HepG2 (cell line): Measurements from ENCODE around the gene ZNF865. TPM values are rescaled to one million over a fixed set of nuclear protein-coding genes. Genes with fewer than 3 reads are reported as not detected.
"Not testable (repeated sequence)": the region's sequence is repeated elsewhere in the genome, so short reads cannot be mapped to it uniquely, and the experiment has no call there.

Experiments used
- ATAC-seq: fragments of 200-7000 bp; cut with Tn5 transposase; 3 replicates; pipeline ENCODE4 v1.9.1; 2020; ENCODE audit warnings: mild to moderate bottlenecking, moderate library complexity
- BruUV-seq: library from RNA; stranded (reverse); fragments of 400-500 nt; replicated peaks from 2 replicates; lab custom pipeline; 2021; lab: Mats Ljungman, UMichigan
- CTCF ChIA-PET: fragments of 300-600 bp; formaldehyde crosslinking; extraction: SDS; loops from one replicate; lab custom pipeline; 2021; ENCODE audit warnings: low total read pairs, inconsistent platforms, low intra/inter-chr PET ratio; lab: Yijun Ruan, JAX
- POLR2A ChIA-PET: fragments of 350-600 bp; sonication (Branson Sonifier 250); formaldehyde crosslinking; loops from one replicate; lab custom pipeline; 2020; ENCODE audit warnings: antibody characterized with exemption, inconsistent platforms; lab: Yijun Ruan, JAX
- DNase-seq: peaks from one replicate; pipeline ENCODE4 v3.0.0-alpha.2; 2015; ENCODE audit warnings: low spot score
- FAIRE-seq: peaks from 3 replicates; lab custom pipeline; 2011; peaks lifted over from hg19 to GRCh38; lab: Jason Lieb, UNC
- H2AFZ ChIP-seq: one replicate; pipeline ENCODE4 v1.6.1; 2011; ENCODE audit warnings: low read length, inconsistent platforms
- H3K27ac ChIP-seq: fragments of 300-600 bp; 3 replicates; pipeline ENCODE4 v1.8.0; 2011; ENCODE audit warnings: mixed run types, mild to moderate bottlenecking, mixed read lengths, low read length, inconsistent platforms; ENCODE audit not compliant: insufficient read depth; ENCODE audit errors: extremely low read length
- H3K27me3 ChIP-seq, 2 experiments: fragments of 200-600 bp in 1 of 2; 2 replicates in 1 of 2; 3 replicates in 1 of 2; pipeline versions ENCODE4 v1.6.0 to v1.8.0; 2011; ENCODE audit warnings: low read length in 2 of 2, mild to moderate bottlenecking in 2 of 2, moderate library complexity in 2 of 2, inconsistent platforms in 1 of 2; ENCODE audit not compliant: insufficient read depth in 2 of 2, control insufficient read depth in 1 of 2
- H3K36me3 ChIP-seq, 2 experiments: fragments of 200-600 bp in 1 of 2; replicated peaks in 1 of 2; 2 replicates in 1 of 2; 3 replicates in 1 of 2; pipeline versions ENCODE4 v1.5.1 to v1.8.0; 2011; ENCODE audit warnings: low read length in 2 of 2, inconsistent platforms in 1 of 2; ENCODE audit not compliant: insufficient read depth in 2 of 2, control insufficient read depth in 1 of 2
- H3K4me1 ChIP-seq: 2 replicates; pipeline ENCODE4 v1.5.1; 2012; ENCODE audit warnings: low read length, inconsistent platforms; ENCODE audit not compliant: insufficient read depth
- H3K4me2 ChIP-seq: 2 replicates; pipeline ENCODE4 v1.6.0; 2011; ENCODE audit warnings: low read depth, low read length, inconsistent platforms
- H3K4me3 ChIP-seq, 3 experiments: fragments of 200-600 bp in 1 of 3; sonication (generic), shearing (Covaris generic) in 1 of 3; replicated peaks in 1 of 3; 2 replicates each; pipeline ENCODE4 v1.5.1; 2011 to 2016; ENCODE audit warnings: low read length in 3 of 3, inconsistent platforms in 2 of 3, low read depth in 2 of 3, mild to moderate bottlenecking in 2 of 3, control low read depth in 1 of 3, mixed read lengths in 1 of 3; ENCODE audit not compliant: insufficient read depth in 1 of 3
- H3K79me2 ChIP-seq: one replicate; pipeline ENCODE4 v1.6.1; 2011; ENCODE audit warnings: low read length, inconsistent platforms; ENCODE audit not compliant: insufficient read depth
- H3K9ac ChIP-seq: 2 replicates; pipeline ENCODE4 v1.6.0; 2011; ENCODE audit warnings: mild to moderate bottlenecking, low read depth, low read length, inconsistent platforms; ENCODE audit not compliant: insufficient read depth
- H3K9me3 ChIP-seq: 2 replicates; pipeline ENCODE4 v1.5.1; 2012; ENCODE audit warnings: mild to moderate bottlenecking, low read length
- H4K20me1 ChIP-seq: 2 replicates; pipeline ENCODE4 v1.6.0; 2011; ENCODE audit warnings: inconsistent platforms, mild to moderate bottlenecking, low read length, moderate library complexity; ENCODE audit not compliant: insufficient read depth
- GABPB1 ChIP-seq: IDR thresholded peaks from 2 replicates; pipeline ENCODE4 v1.6.1; 2016; ENCODE audit warnings: mild to moderate bottlenecking, missing genetic modification reagents, moderate library complexity, missing compliant biosample characterization
- KDM5A ChIP-seq: fragments of 200-600 bp; sonication (generic); IDR thresholded peaks from 2 replicates; pipeline ENCODE4 v1.7.0; 2018; ENCODE audit warnings: antibody characterized with exemption, mild to moderate bottlenecking, low read length, borderline replicate concordance
- MTA1 ChIP-seq: sonication (generic); formaldehyde crosslinking; IDR thresholded peaks from 2 replicates; pipeline ENCODE4 v1.4.0; 2020; ENCODE audit warnings: missing genetic modification reagents, mild to moderate bottlenecking, borderline replicate concordance
- NBN ChIP-seq: fragments of 450-650 bp; conservative IDR thresholded peaks from 2 replicates; pipeline ENCODE4 v1.6.1; 2017
- PCBP1 ChIP-seq: fragments of 200-400 bp; formaldehyde crosslinking; IDR thresholded peaks from 2 replicates; pipeline ENCODE4 v1.6.1; 2017; ENCODE audit warnings: mild to moderate bottlenecking, low read depth, low read length, borderline replicate concordance
- PHB2 ChIP-seq: fragments of 450-650 bp; IDR thresholded peaks from 2 replicates; pipeline ENCODE4 v1.6.1; 2018; ENCODE audit not compliant: partially characterized antibody
- PTBP1 ChIP-seq: fragments of 200-400 bp; formaldehyde crosslinking; IDR thresholded peaks from 2 replicates; pipeline ENCODE4 v1.6.1; 2018; ENCODE audit warnings: low read length, low read depth; ENCODE audit not compliant: poor library complexity, severe bottlenecking
- TEAD3 ChIP-seq: optimal IDR thresholded peaks from 2 replicates; pipeline ENCODE3; 2016; ENCODE audit warnings: borderline replicate concordance
- ZBTB42 ChIP-seq: sonication (generic); formaldehyde crosslinking; IDR thresholded peaks from 2 replicates; pipeline ENCODE4 v1.5.0; 2020; ENCODE audit warnings: mild to moderate bottlenecking, missing genetic modification reagents
- ZNF510 ChIP-seq: sonication (generic); formaldehyde crosslinking; IDR thresholded peaks from 2 replicates; pipeline ENCODE4 v1.4.0; 2020; ENCODE audit warnings: low read depth, mild to moderate bottlenecking, missing genetic modification reagents
- ZNF768 ChIP-seq: sonication (generic); formaldehyde crosslinking; IDR thresholded peaks from 2 replicates; pipeline ENCODE4 v1.4.0; 2020; ENCODE audit warnings: missing genetic modification reagents
- ZNF780A ChIP-seq: sonication (generic); formaldehyde crosslinking; IDR thresholded peaks from 2 replicates; pipeline ENCODE4 v1.8.0; 2022; ENCODE audit warnings: mild to moderate bottlenecking, missing genetic modification reagents, moderate library complexity
- WGBS: methylation state at CpG from one replicate; pipeline ENCODE4 v1.1.6; 2017; ENCODE audit warnings: low lambda C conversion rate; 5-methylcytosine and 5-hydroxymethylcytosine counted together
- in situ Hi-C: cut with HindIII; loops from 2 replicates; pipeline ENCODE4 v1.10.0; 2017; ENCODE audit warnings: low pct_unique_long_range_greater_than_20kb; ENCODE audit not compliant: extremely low pct_ligation_motif_present
- intact Hi-C: fragments of 100-400 bp; cut with micrococcal nuclease; formaldehyde crosslinking; loops from one replicate; pipeline ENCODE4 v1.10.0; 2022; ENCODE audit not compliant: unreplicated experiment
- polyA plus RNA-seq, 8 experiments: library from polyadenylated mRNA; depleted of rRNA in 3 of 8; stranded (reverse) in 7 of 8; unstranded in 1 of 8; fragments of >200 nt; fragmentation: Illumina TruSeq in 4 of 8; extraction: Trizol in 4 of 8; gene quantifications; 2 replicates each; pipeline versions ENCODE4 v1.2.1 to v1.2.3, GENCODE V29; 2011 to 2016; ENCODE audit warnings: low read depth in 4 of 8, missing spikeins in 1 of 8, mixed read lengths in 1 of 8; ENCODE audit not compliant: insufficient read depth in 1 of 8
- total RNA-seq, 5 experiments: library from RNA; depleted of rRNA; stranded (reverse); fragments of >200 nt; fragmentation: Illumina TruSeq; extraction: Trizol; gene quantifications; 2 replicates each; pipeline ENCODE4 v1.2.3, GENCODE V29; 2016; ENCODE audit warnings: low read depth in 1 of 5
- TF ChIP-seq, protein P1 (sequence below): sonication (generic); formaldehyde crosslinking; IDR thresholded peaks from 2 replicates; pipeline ENCODE4 v1.4.0; 2020; ENCODE audit warnings: mild to moderate bottlenecking, missing genetic modification reagents
- TF ChIP-seq, protein P2 (sequence below): fragments of 450-650 bp; IDR thresholded peaks from 2 replicates; pipeline ENCODE4 v1.6.1; 2016

ZNF865 gene
- total and polyA plus RNA-seq, 2 of the 13 experiments (the other 11 are each of a cell fraction or from before 2014, with no cell fraction given) = 0.93 to 1.0 TPM

DNA sequence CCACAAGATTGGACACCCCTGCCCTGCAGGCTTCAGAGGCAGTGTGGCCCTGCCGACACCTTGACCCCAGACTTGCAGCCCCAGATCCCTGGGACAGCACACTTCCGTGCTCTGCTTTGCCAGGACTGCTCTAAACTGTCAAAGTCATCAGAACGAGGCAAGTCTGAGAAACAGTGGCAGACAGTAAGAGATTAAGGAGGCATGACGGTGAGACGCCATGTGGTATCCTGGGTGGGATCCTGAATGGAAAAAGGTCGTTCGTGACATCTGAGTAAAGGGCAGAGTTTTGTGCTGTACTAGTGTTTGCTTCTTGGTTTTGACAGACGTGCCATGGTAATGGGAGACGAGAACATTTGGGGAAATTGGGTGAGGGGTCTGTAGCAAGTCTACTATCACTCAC is 38.6 kb upstream of the ZNF865 start (continued):
- TF ChIP-seq KDM5A = no peak
- TF ChIP-seq, protein P1, sequence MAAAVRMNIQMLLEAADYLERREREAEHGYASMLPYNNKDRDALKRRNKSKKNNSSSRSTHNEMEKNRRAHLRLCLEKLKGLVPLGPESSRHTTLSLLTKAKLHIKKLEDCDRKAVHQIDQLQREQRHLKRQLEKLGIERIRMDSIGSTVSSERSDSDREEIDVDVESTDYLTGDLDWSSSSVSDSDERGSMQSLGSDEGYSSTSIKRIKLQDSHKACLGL (CRISPR knock-in tag) = no peak
- TF ChIP-seq ZBTB42 = no peak
- TF ChIP-seq MTA1 = no peak
- TF ChIP-seq GABPB1 = no peak

DNA sequence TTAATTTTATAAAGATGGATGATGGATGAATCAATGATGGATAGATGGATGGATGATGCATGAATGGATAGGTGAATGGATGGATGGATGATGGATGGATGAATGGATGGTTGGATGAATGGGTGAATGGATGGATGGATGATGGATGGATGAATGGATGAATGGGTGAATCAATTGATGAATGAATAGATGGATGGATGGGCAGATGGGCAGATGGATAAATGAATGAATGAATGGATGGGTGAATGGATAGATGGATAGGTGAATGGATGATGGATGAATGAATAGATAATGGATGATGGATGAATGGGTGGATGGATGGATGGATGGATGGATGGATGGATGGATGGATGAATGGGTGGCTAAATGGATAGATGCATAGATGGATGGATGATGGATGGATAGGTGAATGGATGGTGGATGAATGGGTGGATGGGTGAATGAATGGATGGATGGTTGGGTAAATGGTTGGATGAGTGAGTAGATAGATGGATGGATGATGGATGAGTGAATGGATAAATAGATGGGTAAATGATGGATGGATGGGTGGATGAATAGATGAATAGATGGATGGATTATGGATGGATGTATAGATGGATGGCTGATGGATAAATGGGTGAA is 37.6 kb upstream of the ZNF865 start:
- ATAC-seq (no peak), DNase-seq (no peak), FAIRE-seq (no peak)
- Histone ChIP-seq H3K36me3 (no peaks in the 10 kb centered on the region), H3K4me1 (peaks cover 16% of the 10 kb centered on the region), H2AFZ (no peak overlapping the region), H3K9me3 (no peaks in the 10 kb centered on the region), H3K4me3 (no peak overlapping the region), H3K9ac (no peak overlapping the region), H4K20me1 (no peaks in the 10 kb centered on the region), H3K27ac (no peak overlapping the region), H3K79me2 (no peaks in the 10 kb centered on the region), H3K4me2 (no peak overlapping the region), H3K27me3 (peaks cover 0 to 5% of the 10 kb centered on the region in 2 experiments; a peak in 2 of 5 replicates)
- BruUV-seq = no TSS peak
- CTCF ChIA-PET = no interaction called here
- intact Hi-C loops = no loop called here
- POLR2A ChIA-PET = no interaction called here
- TF ChIP-seq, protein P2, sequence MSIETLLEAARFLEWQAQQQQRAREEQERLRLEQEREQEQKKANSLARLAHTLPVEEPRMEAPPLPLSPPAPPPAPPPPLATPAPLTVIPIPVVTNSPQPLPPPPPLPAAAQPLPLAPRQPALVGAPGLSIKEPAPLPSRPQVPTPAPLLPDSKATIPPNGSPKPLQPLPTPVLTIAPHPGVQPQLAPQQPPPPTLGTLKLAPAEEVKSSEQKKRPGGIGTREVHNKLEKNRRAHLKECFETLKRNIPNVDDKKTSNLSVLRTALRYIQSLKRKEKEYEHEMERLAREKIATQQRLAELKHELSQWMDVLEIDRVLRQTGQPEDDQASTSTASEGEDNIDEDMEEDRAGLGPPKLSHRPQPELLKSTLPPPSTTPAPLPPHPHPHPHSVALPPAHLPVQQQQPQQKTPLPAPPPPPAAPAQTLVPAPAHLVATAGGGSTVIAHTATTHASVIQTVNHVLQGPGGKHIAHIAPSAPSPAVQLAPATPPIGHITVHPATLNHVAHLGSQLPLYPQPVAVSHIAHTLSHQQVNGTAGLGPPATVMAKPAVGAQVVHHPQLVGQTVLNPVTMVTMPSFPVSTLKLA = 0 out of 2 replicates have a peak, but pooled peaks have one; percentile 3
- TF ChIP-seq ZNF780A (CRISPR knock-in tag) (no peak), PTBP1 (no peak), NBN (0 out of 2 replicates have a peak, but pooled peaks have one; percentile 22), PCBP1 (no peak), TEAD3 (CRISPR knock-in tag) (no peak), ZNF510 (no peak), PHB2 (peak; percentile 16), ZNF768 (CRISPR knock-in tag) (no peak)
- in situ Hi-C loops = no loop called here

DNA sequence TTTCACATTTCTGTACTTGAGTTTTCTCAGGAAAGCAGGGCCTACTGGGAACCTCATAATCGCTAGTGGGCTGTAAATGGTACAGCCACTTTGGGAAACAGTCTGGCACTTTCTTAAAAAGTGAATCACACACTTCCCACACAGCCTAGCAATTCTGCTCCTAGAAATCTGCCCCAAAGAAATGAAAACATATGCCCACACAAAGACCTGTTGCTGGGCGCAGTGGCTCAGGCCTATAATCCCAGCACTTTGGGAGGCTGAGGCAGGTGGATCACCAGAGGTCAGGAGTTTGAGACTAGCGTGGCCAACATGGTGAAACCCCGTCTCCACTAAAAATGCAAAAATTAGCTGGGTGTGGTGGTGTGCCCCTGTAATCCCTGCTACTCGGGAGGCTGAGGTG is 36.0 kb upstream of the ZNF865 start:
- H4K20me1 ChIP-seq, in situ Hi-C loops, BruUV-seq, FAIRE-seq, H3K9me3 ChIP-seq, H3K4me2 ChIP-seq, H3K9ac ChIP-seq, H3K27me3 ChIP-seq, intact Hi-C loops, CTCF ChIA-PET, H3K79me2 ChIP-seq, H3K36me3 ChIP-seq, H3K4me3 ChIP-seq, ATAC-seq, POLR2A ChIA-PET, H3K4me1 ChIP-seq, H2AFZ ChIP-seq, DNase-seq, H3K27ac ChIP-seq: not testable (repeated sequence)
- 80% methylated on average over 4 of the region's 5 CpGs for WGBS
